ENCODE results near the gene SIRT4.
"Not testable (repeated sequence)": the region's sequence is repeated elsewhere in the genome, so short reads cannot be mapped to it uniquely, and the experiment has no call there.

Gene SIRT4

DNA sequence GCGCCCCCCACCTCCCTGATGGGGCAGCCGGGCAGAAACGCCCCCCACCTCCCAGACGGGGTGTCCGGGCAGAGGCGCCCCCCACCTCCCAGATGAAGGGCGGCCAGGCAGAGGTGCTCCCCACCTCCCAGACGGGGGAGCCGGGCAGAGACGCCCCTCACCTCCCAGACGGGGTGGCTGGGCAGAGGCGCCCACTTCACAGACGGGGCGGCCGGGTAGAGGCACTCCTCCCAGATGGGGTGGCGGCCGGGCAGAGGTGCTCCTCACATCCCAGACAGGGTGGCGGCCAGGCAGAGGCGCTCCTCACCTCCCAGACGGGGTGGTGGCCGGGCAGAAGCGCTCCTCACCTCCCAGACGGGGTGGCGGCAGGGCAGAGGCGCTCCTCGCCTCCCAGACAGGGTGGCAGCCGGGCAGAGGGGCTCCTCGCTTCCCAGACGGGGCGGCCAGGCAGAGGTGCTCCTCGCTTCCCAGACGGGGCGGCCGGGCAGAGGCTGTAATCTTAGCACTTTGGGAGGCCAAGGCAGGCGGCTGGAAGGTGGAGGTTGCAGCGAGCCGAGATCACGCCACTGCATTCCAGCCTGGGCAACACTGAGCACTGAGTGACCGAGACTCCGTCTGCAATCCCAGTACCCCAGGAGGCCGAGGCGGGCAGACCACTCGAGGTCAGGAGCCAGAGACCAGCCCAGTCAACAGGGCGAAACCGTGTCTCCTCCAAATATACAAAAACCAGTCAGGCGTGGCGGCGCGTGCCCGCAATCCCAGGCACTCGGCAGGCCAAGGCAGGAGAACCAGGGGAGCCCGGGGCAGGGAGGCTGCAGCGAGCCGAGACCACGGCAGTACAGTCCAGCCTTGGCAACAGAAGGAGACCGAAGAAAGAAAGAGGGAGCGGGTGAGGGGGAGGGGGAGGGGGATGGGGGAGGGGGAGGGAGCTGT is 23.7 kb upstream of the SIRT4 start:
- no peak for DNase-seq

DNA sequence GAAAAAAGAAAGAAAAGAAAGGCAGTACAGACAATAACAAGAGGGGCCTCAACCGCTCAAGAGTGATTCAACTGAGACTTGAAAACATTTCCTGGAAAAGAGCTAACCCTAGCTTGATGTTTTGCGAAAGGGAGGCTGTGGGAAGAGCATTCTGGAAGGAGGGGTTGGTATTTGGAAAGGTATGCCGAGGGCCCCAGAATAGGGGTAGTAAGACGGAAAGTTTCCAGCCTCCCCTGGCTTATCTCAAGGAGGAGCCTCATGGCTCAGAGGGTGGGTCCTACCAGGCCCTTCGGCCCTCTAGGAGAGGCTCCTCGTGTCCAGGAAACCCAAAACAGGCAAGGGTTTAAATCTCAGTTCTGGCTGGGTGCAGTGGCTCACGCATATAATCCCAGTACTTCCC is 18.8 kb upstream of the SIRT4 start:
- no peak for DNase-seq

DNA sequence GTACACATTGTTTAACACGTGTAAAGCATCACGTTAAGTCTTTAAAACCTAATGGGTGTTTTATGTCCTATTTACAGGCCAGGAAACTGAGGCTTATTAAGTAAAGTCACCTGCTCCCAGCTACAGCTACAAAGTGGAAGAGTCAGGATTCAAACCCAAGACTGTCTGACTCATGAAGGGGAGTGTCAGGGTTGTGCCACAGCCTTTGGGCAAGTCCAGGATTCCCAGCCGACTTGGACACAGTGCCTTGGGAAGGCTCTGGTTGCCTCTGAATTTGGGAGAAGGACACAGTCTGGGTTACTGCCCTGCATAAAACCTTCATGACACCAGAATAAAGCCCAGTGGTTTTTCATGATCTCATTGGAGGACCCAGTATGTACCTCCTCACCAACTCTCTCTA is 17.7 kb upstream of the SIRT4 start:
- no peak for DNase-seq

DNA sequence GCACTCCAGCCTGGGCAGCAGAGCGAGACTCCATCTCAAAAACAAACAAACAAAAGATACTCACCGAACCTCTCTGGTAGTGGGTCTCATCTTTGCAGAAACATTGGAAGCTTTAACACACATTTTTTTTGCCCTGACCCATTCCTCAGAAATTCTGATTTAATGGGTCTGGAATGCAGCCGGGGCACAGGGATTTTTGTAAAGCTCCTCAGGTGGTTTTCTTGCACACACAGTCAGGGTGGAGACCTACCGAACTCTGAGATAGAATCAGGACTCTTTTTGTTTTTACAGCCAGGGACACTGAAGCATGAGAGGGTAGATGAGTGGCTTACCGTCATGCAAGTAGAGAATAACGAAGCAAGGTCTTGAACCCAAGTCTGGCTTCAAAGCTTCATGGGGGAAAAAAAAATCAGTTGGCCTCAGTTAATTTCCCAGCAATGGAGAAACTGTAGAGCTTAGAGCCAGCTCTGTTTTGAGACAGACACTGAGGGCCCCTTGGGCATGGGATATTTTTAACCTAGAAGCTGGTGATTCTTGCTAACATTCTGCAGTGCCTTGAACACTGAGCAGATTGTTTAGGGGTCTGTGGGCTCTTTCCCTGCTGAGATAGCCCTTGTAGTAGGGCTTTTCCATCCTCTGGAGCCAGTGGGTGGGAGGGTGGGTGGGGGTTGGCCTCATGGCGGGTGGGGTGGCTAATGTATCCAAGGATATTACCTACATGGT is 15.2 kb upstream of the SIRT4 start:
- DNase-seq, result no peak

DNA sequence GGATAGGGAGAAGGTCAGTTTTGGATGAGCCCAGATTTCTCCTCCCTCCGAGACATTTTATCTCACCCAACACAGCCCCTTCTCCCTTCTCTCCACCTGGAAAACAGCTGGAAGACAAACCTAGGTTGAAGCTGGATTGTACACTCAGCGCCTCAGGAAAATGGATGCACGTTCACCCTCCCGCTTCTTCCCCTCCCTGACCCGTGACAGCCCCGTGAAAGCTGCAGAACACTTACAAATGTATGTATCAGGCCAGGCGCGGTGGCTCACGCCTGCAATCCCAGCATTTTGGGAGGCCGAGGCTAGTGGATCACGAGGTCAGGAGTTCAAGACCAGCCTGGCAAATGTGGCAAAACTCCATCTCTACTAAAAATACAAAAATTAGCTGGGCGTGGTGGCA is 14.6 kb upstream of the SIRT4 start:
- DNase-seq, result no peak

DNA sequence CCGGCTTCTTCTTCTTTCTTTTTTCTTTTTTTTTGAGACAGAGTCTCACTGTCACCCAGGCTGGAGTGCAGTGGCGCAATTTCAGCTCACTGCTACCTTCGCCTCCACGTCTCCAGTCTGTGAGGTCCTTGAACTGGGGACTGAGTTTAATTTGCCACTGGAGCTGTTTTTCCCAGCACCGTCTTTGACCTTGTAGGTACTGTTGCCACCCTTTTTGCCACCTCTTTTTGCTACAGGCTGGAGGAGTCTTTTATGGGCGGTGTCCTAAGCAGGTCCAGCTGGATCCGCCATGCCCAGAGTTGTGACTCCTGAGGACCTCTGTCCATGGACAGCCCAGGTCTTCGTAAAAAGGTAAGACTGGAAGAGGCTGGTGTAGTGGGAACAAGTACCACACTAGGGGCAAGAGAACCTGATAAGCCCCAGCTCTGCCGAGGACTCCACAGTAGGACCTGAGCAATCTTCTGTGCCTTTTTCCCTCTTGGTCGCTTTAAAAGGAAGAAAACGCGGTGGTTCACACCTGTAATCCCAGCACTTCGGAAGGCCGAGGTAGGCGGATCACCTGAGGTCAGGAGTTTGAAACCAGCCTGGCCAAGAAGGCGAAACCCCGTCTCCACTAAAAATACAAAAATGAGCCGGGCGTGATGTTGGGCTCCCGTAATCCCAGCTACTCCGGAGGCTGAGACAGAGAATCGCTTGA is 11.4 kb upstream of the SIRT4 start:
- no peak for DNase-seq

DNA sequence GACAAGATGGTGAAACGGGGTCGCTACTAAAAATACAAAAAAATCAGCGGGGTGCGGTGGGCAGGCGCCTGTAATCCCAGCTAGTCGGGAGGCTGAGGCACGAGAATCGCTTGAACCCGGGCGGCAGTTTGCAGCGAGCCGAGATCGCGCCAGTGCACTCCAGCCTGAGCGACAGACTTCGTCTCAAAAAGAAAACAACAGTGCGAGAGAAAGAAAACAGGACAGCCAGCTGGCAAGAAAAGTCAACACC is 9.8 kb upstream of the SIRT4 start:
- DNase-seq, result no peak

DNA sequence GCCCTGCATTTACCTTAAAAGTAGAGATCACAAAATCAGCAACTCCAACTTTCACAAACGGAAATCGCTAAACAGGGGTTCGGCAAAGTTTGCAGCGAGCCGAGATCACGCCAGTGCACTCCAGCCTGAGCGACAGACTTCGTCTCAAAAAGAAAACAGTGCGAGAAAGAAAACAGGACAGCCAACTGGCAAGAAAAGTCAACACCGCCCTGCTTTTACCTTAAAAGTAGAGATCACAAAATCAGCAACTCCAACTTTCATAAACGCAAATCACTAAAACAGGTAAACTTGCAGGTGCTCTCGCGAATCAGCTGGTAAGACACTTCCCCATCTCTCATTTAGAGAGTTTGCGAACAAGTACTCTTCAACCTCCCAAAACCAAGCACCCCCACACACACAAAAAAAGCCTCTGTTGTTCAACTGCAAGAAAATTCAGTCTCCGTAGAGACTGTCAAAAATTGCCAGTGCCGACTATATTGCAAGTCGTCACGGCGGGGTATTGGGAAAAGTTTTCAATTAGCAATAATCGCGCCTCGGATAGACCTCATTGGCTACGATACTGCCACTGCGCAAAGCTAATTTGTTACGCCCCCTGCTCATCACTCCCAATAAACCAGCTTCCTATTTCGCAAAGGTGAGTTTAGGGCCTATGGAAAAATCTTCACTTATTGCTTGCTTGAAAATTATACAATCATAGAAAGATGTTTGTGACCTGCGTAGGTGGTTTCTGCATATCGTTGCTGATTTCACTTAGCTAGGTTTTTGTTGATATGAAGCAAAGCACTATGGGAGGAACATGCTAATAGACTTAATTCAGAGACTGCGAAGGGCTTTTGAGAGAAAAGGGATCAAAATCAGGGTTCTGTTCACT is 9.2 kb upstream of the SIRT4 start, which contains the start of gene RNU4-1:
Gene RNU4-1 (minus strand): TSS at position 577 of the 871 bp plus-strand sequence.
- DNase-seq, result peak; percentile 88

DNA sequence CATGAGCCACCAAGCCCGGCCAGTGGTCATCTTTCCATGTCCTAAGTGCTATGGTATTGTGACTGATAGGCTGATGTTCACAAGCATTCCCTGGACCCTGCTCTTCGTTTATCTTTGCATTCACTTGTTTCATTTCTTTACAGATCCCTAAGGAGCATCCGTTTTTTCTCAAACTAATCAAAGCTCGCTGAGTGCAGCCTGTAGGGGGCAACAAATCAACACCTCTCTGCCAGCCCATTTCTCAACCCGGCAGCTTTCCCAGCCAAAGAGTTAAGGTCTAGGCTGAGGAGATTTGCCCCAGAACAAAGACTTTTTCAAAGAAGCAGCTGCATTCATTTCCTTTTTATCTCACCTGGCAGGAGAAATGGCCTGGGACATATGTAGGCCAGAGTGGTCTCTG is 12.1 kb downstream of the SIRT4 start:
- DNase-seq, result no peak

DNA sequence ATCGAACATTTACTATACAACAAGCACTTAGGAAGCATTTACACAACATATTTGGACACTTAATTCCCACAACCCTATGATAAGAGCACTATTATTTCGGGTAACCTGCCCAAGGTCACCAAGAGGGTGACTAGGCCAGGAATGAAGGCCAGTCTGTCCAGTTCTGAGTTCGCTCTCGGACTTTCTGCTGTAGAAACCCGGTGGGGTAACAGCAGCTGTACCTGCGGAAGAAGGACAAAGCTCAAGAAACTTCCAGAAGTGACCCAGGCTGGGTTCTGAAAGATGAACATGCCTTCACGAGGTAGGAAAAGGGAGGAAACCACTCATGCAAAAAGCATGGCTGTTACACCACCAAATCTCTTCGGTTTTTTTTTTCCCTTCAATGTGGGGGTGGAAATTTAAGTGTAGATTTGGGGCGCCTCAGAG is 14.7 kb downstream of the SIRT4 start:
- DNase-seq, result no peak

DNA sequence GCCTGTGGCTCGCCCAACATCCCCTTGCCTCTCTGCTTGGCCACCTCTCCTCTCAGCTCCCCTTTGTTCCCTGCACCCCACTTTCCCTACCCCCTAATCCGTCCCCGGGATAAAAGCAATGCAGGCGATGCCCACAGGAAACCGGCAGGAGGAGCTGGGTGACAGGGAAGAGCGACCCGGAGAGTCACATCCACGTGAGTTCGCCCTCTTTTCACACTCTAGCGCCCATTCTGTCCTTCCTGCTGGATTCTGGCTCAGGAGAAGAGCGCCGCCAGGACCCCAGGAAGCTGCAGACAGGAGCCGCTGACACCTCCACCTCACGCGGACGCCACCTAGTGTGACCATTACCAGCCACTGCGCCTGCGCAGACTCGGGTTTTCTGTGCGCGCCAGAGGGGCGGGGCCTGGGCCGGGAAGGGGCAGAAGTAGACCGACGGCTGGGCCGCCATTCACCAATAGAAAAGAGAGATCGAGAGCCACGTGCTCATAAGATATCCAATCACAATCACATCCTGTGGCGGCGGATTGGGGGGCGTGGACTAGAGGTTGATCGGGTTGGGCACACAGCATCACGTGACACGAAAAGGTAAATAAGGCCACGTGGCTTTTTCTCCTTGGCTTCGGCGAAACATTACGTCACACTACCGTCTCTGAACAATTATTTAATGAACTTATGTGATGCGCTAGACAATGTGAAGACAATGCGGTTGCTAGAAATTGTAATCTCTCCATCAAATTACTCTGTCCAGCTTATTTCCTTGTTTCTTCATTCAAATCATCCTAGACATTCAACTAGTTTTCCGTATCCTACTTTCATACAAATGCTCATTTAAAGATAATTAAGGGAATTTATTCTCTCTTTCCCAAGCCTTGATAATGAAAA is 15.3 kb downstream of the SIRT4 start:
- DNase-seq, result peak; percentile 97

DNA sequence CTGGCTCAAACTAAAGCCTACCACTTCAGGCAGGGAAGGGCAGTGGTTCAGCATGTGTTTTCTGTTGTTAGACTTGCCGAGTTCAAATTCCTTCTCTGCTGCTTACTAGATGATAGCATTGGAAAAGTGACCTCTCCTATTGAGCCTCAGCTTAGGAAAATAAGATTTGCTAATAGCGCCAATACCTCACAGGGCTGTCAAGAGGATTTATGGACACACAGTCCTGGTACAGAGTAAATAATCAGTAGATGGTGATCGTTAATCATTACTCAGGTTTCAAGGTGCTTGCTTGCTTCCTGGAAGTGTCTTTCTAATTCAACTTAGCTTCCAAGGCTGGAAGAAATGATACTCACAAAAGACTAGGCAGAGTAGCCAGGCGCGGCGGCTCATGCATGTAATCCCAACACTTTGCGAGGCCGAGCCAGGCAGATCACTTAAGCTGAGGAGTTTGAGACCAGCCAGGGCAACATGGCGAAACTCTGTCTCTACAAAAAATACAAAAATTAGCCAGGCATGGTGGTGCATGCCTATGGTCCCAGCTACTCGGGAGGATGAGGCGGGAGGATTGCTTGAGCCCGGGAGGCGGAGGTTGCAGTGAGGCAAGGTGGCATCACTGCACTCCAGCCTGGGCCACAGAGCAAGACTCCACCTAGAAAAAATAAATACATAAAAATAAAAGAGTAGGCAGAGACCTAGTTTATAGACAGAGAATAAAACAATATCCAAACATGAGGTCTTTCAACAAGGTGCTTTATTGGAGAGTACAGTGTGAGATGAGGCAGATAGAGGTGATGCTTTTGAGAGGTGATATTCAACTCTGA is 19.5 kb downstream of the SIRT4 start:
- no peak for DNase-seq

DNA sequence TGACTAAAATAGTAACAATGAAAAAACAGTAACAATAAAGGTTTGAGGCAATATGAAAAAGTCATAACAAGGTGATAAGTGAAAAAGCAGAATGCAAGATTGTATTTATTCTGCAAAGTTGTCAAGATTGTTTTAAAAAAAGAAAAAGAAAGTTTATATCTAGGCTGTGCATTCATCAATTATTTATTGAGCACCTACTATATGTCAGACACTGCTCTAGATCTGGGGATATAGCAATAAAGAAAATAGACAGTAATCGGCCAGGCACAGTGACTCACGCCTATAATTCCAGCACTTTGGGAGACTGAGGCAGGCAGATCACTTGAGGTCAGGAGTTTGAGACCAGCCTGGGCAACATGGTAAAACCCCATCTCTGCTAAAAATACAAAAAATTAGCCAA is 21.7 kb downstream of the SIRT4 start:
- no peak for DNase-seq

DNA sequence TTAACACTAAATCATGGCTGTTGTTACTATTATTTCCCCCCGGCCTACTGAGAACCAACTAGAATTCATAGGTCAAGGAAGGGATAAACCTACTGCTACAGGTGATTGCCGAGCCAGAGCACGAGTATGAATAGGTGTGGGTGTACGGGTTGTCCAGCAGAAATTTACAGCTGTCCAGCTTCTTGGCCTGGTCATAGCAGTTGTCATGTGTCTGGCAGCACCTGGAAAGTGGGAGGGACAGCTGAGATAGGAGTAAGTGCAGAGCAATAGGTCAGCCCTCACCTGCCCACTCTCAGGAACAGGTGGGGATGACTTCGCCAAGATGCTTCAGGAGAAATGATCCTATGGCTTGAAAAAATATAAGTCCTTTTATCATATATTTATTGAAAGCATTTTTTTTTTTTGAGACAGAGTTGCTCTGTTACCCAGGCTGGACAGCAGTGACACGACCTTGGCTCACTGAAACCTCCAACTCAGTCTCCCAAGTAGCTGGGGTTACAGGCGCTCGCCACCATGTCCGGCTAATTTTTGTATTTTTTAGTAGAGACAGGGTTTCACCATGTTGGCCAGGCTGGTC is 22.8 kb downstream of the SIRT4 start:
- no peak for DNase-seq

DNA sequence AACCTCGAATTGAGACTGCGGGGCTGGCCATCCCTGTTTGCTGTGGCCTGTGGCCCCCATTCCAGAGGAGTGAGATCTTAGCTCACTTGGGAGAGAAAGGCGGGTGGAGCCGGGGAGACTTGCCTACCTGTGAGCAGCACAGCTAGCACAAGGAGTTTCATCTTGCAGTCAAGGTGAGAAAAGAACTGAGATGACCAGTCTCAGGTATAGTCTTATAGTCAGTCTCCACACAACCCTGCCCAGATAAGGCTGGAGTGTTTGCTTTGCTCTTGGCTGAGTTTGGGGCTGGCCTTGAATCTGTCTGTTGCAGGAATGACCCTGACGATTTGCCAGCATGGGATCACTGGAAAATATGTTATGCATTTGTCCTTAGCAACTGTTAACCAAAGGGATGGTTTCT is 25.5 kb downstream of the SIRT4 start, which contains the start of gene PLA2G1B:
Gene PLA2G1B (minus strand): TSS at position 187 of the 400 bp plus-strand sequence. CDS start 26 bp downstream, at position 161.
- DNase-seq, result no peak

DNA sequence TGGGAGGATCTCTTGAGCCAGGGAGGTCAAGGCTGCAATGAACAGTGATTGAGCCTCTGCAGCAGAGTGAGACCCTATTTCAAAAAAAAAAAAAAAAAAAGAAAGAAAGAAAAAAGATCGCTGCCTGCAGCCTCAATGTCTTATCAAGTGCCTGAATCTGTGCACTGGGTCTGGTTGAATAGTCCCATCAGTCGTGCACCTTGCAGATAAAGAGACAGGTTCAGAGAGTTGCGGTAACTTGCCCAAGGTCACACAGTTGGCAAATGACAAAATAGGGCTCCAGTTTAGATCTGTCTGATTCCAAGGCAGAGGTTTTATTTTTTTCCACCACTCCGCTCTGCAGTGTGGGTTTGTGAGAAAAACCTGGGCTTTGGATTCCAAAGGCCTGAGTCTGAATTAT is 26.1 kb downstream of the SIRT4 start:
- DNase-seq, result no peak

DNA sequence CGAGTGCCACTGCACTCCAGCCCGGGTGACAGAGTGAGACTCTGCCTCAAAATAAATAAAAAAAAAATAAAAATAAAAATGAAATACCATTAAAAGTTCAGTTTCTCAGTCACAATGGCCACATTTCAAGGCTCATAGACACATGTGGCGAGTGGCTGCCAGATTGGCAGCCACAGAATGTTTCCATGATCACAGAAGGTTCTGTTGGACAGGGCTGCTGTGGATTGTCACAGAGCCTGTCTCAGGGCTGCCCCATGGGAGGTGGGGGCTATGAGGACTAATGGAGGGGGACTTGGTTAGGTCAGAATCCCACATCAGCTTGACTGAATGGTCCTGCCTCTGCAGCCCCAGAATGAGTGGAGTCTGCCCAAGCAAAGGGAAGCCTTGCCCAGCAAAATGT is 29.3 kb downstream of the SIRT4 start:
- DNase-seq, result no peak

DNA sequence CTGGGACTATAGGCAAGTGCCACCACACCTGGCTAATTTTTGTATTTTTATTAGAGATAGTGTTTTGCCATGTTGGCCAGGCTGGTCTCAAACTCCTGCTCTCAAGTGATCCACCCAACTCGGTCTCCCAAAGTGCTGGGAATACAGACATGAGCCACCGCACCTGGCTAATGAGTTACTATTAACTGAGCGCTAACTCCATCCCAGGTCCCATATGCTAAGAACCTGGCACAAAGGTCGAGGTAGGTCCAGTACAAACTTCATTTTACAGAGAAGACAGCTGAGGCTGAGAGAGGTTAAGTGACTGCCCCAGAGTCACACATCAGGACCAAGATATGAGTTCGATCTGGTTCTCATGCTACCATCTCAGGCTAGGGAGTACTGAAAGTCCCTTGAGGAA is 29.9 kb downstream of the SIRT4 start:
- no peak for DNase-seq

DNA sequence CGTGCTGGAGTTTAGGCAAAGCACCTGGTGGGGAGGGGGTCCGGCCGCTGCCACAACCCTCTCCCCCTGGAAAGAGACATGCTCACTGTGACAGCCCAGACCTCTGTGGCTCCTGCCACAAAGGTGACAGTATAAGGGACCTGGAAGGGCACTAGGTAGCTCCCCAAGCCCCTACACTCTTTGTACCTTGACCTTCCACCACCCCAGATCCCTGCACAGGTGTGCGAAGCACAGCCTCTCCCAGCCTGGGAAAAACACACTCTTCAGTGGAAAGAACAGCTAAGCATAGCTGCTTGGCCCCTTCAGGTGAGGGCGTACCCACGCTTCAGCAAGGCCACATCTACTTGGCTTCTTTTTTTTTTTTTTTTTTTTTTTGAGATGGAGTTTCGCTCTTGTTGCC is 30.4 kb downstream of the SIRT4 start:
- DNase-seq, result no peak

DNA sequence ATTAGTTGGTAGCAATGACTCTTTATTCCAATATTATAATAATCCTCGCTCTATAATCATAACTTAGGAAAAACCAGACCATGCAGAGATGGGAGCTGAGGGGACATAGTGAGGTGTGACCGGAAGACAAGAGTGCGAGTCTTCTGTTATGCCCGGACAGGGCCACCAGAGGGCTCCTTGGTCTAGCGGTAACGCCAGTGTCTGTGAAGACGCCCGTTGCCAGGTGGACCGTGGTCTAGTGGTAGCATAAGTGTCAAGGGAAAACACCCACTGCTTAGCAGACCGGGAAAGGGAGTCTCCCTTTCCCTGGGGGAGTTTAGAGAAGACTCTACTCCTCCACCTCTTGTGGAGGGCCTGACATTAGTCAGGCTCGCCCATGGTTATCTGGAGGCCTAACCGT is 33.3 kb downstream of the SIRT4 start:
- DNase-seq, result not testable (repeated sequence)
